Type B pancreatic cell (in vitro differentiated cells): Measurements from ENCODE around the gene AATK. TPM values are rescaled to one million over a fixed set of nuclear protein-coding genes. Genes with fewer than 3 reads are reported as not detected.

Source experiments
- DNase-seq: peaks from one replicate; pipeline ENCODE4 v3.0.0; 2021; ENCODE audit warnings: mixed read lengths; ENCODE audit not compliant: unreplicated experiment; ENCODE audit errors: extremely low spot score
- H3K27ac Mint-ChIP-seq: 2 replicates; pipeline ENCODE4 v1.8.0; 2021; ENCODE audit warnings: mild to moderate bottlenecking, mixed read lengths
- H3K27me3 Mint-ChIP-seq: 2 replicates; pipeline ENCODE4 v1.8.0; 2021; ENCODE audit warnings: mixed read lengths
- H3K36me3 Mint-ChIP-seq: 2 replicates; pipeline ENCODE4 v1.8.0; 2021; ENCODE audit warnings: mixed read lengths
- H3K4me1 Mint-ChIP-seq: one replicate; pipeline ENCODE4 v1.8.0; 2021; ENCODE audit warnings: mixed read lengths; ENCODE audit not compliant: unreplicated experiment
- H3K4me3 Mint-ChIP-seq: 2 replicates; pipeline ENCODE4 v1.8.0; 2021; ENCODE audit warnings: mild to moderate bottlenecking, mixed read lengths
- H3K9me3 Mint-ChIP-seq: 2 replicates; pipeline ENCODE4 v1.8.0; 2021; ENCODE audit warnings: mixed read lengths
- total RNA-seq: library from RNA; stranded (reverse); gene quantifications from 2 replicates; pipeline ENCODE4 v1.2.1, GENCODE V29; 2021; ENCODE audit warnings: low replicate concordance
- TF ChIP-seq, protein P1 (sequence below): fragments of 200-600 bp; sonication (generic); conservative IDR thresholded peaks from 2 replicates; pipeline ENCODE4 v1.5.0; 2021; ENCODE audit warnings: antibody characterized with exemption, mild to moderate bottlenecking

The AATK gene
- total RNA-seq, 1 donor from 2014 or later = 6.4 TPM

- H3K4me1 Mint-ChIP-seq = no peaks in the 10 kb centered on the region
- no peaks in the 10 kb centered on the region for H3K36me3 Mint-ChIP-seq
- H3K4me3 Mint-ChIP-seq = no peak overlapping the region
- no peak overlapping the region for H3K27ac Mint-ChIP-seq
- TF ChIP-seq, protein P1, sequence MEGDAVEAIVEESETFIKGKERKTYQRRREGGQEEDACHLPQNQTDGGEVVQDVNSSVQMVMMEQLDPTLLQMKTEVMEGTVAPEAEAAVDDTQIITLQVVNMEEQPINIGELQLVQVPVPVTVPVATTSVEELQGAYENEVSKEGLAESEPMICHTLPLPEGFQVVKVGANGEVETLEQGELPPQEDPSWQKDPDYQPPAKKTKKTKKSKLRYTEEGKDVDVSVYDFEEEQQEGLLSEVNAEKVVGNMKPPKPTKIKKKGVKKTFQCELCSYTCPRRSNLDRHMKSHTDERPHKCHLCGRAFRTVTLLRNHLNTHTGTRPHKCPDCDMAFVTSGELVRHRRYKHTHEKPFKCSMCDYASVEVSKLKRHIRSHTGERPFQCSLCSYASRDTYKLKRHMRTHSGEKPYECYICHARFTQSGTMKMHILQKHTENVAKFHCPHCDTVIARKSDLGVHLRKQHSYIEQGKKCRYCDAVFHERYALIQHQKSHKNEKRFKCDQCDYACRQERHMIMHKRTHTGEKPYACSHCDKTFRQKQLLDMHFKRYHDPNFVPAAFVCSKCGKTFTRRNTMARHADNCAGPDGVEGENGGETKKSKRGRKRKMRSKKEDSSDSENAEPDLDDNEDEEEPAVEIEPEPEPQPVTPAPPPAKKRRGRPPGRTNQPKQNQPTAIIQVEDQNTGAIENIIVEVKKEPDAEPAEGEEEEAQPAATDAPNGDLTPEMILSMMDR = no peak
- no peaks in the 10 kb centered on the region for H3K27me3 Mint-ChIP-seq
- H3K9me3 Mint-ChIP-seq = no peaks in the 10 kb centered on the region
- DNase-seq = no peak
These were observed 22.4 kb upstream of the AATK start for GRCh38 chr17:81188491-81188840.

DNA sequence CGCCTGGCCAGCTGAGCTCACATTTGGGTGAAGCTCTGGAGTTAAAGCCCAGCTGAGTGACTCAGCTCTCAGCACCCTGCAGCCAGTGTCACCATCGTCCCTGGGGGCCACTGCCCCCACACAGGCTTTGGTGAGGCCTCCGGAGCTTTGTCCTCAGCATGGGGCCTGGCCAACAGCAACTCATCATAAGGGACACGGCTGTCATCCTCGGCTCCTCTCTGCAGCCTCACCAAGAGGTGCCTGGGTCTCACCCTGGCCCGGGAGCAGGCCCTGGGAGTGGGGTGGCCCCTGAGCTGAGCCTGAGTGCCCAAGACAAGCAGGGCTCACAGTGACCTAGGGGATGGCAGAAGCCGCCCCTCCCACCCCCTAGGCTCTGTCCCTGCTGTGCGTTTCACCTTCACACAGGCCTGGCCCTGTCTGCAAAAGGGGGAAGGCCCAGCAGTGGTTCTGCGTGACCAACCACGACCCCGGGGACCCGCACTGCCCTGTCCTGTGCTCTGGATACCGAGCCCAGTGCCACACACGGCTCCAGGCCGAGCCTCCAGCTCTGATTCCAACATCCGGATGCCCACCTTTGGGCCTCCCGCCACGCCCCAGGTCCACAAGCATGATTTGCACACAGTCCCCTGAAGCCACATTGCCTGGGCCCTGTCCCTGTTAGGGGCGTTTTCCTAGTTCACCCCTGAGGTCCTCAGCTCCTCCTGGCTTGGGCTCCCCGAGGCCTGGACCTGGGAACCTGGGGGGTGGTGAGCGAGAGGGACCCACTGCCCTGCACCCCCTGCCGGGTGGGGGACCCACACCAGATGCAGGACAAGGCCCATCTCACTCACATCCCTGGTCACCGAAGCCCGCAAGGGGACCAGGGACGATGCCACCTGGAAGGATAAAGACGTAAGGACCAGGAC is 21.8 kb upstream of the AATK start:
- H3K27me3 Mint-ChIP-seq = no peaks in the 10 kb centered on the region

GRCh38 chr17:81187120-81187519 is 21.1 kb upstream of the AATK start:
- Mint-ChIP-seq H3K36me3 (no peaks in the 10 kb centered on the region), H3K27ac (no peak overlapping the region), H3K27me3 (no peaks in the 10 kb centered on the region), H3K4me1 (no peaks in the 10 kb centered on the region), H3K9me3 (no peaks in the 10 kb centered on the region), H3K4me3 (no peak overlapping the region)
- DNase-seq = no peak
- TF ChIP-seq, protein P1 = no peak

More for the DNA sequence above, 21.8 kb upstream of the AATK start:
- H3K36me3 Mint-ChIP-seq = no peaks in the 10 kb centered on the region
- no peak overlapping the region for H3K4me3 Mint-ChIP-seq
- no peaks in the 10 kb centered on the region for H3K4me1 Mint-ChIP-seq
- TF ChIP-seq, protein P1 = no peak
- no peak for DNase-seq
- no peaks in the 10 kb centered on the region for H3K9me3 Mint-ChIP-seq
- H3K27ac Mint-ChIP-seq = no peak overlapping the region

- H3K9me3 Mint-ChIP-seq = no peaks in the 10 kb centered on the region
- TF ChIP-seq, protein P1 = no peak
- H3K27ac Mint-ChIP-seq = no peak overlapping the region
- H3K4me1 Mint-ChIP-seq = no peaks in the 10 kb centered on the region
- no peaks in the 10 kb centered on the region for H3K27me3 Mint-ChIP-seq
- DNase-seq = no peak
- H3K36me3 Mint-ChIP-seq = no peaks in the 10 kb centered on the region
- no peak overlapping the region for H3K4me3 Mint-ChIP-seq
These were observed 20.2 kb upstream of the AATK start for GRCh38 chr17:81186203-81186602.

GRCh38 chr17:81184555-81184954 is 18.5 kb upstream of the AATK start:
- no peaks in the 10 kb centered on the region for H3K27me3 Mint-ChIP-seq
- H3K9me3 Mint-ChIP-seq = no peaks in the 10 kb centered on the region
- no peak overlapping the region for H3K27ac Mint-ChIP-seq
- no peaks in the 10 kb centered on the region for H3K4me1 Mint-ChIP-seq
- no peak for DNase-seq
- no peaks in the 10 kb centered on the region for H3K36me3 Mint-ChIP-seq
- TF ChIP-seq, protein P1 = no peak
- no peak overlapping the region for H3K4me3 Mint-ChIP-seq
